HG03175 (cell line): ENCODE measurements around the gene ICOS.

ENCODE experiments used
- ATAC-seq: cut with Tn5 transposase; IDR thresholded peaks from one replicate; pipeline ENCODE4 v1.9.1; 2021; ENCODE audit warnings: mild to moderate bottlenecking, moderate library complexity; ENCODE audit not compliant: unreplicated experiment

The ICOS gene

GRCh38 chr2:204005940-204006721, 69.6 kb downstream of the ICOS start:
- ATAC-seq: no peak

GRCh38 chr2:204008352-204008751, 71.8 kb downstream of the ICOS start:
- no peak for ATAC-seq

GRCh38 chr2:204010628-204011560, 74.3 kb downstream of the ICOS start:
- ATAC-seq: peak; percentile 55
